ENCODE results near the gene MCM5.
"Not testable (repeated sequence)": the region's sequence is repeated elsewhere in the genome, so short reads cannot be mapped to it uniquely, and the experiment has no call there.

MCM5 gene

GRCh38 chr22:35434061-35434710 lies 34.2 kb downstream of the MCM5 start:
- no peak for DNase-seq

- no peak for DNase-seq
These were observed 35.3 kb downstream of the MCM5 start for GRCh38 chr22:35435201-35435740.

GRCh38 chr22:35436421-35436820 lies 36.5 kb downstream of the MCM5 start:
- no peak for DNase-seq

- no peak for DNase-seq
These were observed 37.1 kb downstream of the MCM5 start for GRCh38 chr22:35437049-35437448.

GRCh38 chr22:35438673-35439364 lies 38.9 kb downstream of the MCM5 start:
- not testable (repeated sequence) for DNase-seq

GRCh38 chr22:35439365-35439717 lies 39.4 kb downstream of the MCM5 start:
- no peak for DNase-seq

- no peak for DNase-seq
These were observed 40.2 kb downstream of the MCM5 start for GRCh38 chr22:35440129-35440528.

GRCh38 chr22:35441489-35442100 lies 41.7 kb downstream of the MCM5 start:
- DNase-seq, result no peak

GRCh38 chr22:35442471-35442870 lies 42.5 kb downstream of the MCM5 start:
- no peak for DNase-seq

GRCh38 chr22:35443338-35443737 lies 43.4 kb downstream of the MCM5 start:
- no peak for DNase-seq

GRCh38 chr22:35443790-35444684 lies 44.1 kb downstream of the MCM5 start:
- no peak for DNase-seq

GRCh38 chr22:35444685-35445399 lies 44.9 kb downstream of the MCM5 start:
- no peak for DNase-seq

GRCh38 chr22:35445933-35446332 lies 46.0 kb downstream of the MCM5 start:
- DNase-seq, result no peak

GRCh38 chr22:35446365-35446764 lies 46.4 kb downstream of the MCM5 start:
- DNase-seq, result peak in 1 of 14 donors; percentile 20

- no peak for DNase-seq
These were observed 48.6 kb downstream of the MCM5 start for GRCh38 chr22:35448523-35448922.

- no peak for DNase-seq
These were observed 50.1 kb downstream of the MCM5 start for GRCh38 chr22:35449829-35450689.

- no peak for DNase-seq
These were observed 51.1 kb downstream of the MCM5 start for GRCh38 chr22:35450824-35451569.

GRCh38 chr22:35451592-35451991 lies 51.7 kb downstream of the MCM5 start:
- no peak for DNase-seq

GRCh38 chr22:35452351-35452781 lies 52.4 kb downstream of the MCM5 start:
- no peak for DNase-seq
